HG03097 (cell line): Measurements from ENCODE around the gene RASL10B.
A peak's percentile ranks its signal among the peaks of the same experiment; 100 is the strongest.

Experiments
- ATAC-seq: cut with Tn5 transposase; IDR thresholded peaks from one replicate; pipeline ENCODE4 v1.9.1; 2021; ENCODE audit not compliant: unreplicated experiment, low FRiP score

Gene RASL10B

DNA sequence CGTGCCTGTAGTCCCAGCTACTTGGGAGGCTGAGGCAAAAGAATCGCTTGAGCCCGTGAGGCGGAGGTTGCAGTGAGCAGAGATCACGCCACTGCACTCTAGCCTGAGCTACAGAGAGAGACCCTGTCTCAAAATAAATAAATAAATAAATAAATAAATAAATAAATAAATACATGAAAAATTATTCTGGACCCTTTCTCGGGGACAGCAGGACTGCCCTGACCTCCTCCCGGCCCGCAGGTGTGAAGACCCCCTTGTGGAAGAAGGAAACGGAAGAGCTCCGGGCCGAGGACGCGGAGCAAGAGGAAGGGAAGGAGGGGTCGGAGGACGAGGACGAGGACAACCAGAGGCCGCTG is 32.3 kb downstream of the RASL10B start:
- no peak for ATAC-seq

DNA sequence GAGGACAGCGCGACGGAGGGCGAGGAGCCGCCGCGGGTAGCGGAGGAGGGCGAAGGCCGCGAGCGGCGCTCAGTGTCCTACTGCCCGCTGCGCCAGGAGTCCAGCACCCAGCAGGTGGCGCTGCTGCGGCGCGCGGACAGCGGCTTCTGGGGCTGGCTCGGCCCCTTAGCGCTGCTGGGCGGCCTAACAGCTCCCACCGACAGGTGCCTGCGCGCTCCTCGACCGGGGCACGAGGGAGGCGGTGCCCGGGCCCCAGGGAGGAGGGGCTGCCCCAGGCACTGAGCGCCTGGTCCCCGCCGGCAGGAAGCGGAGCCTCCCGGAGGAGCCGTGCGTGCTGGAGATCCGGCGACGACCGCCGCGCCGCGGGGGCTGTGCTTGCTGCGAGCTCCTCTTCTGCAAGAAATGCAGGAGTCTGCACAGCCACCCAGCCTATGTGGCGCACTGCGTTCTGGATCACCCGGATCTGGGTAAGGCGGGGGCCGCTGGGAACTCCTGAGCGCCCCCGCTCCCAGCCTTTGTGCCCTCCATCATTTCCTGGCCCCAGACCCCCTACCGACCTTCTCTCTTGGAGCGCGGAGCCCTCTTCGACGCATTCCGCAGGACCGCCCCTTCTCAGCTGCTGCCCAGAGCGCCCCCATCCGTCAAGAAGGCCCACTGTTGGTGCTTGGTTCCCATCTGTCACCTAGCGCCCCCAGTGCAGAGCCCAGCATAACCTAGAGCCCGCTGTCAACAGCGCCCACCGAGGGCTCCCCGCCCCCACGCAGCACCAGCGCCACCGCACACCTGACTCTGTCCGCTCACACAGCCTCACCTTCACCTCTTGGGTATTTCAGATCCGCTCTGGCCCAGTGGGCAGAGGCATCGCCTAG is 32.9 kb downstream of the RASL10B start:
- ATAC-seq = peak; percentile 84

DNA sequence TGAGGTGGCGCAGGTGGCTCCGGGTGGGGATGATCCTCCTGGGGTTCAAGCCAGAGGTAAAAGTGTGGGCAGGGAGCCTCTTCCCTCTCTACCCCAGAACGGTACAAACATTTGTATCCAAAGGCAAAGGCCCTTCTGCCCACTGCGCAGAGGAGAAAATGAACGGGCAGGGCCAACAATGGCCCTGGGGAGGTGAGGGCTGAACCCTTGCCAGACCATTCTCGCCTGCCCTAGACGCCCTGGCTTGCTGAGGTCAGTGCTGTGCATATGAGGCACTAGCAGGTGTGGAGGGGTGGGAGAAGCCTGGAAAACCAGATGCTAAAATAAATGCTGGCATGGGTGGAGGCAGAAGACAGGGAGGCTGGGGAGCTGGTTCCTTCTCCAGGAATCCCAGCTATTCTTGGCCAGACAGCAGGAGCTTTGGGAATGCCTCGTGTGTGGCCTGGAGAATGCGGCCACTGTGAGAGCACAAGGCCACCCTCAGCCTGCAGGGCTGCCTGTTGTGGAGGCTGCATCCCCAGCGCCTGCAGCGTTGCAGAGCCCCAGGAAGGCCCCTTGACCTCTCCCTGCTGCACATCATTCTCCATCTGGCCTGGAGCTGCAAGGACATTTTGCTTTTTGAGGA is 33.8 kb downstream of the RASL10B start:
- no peak for ATAC-seq

DNA sequence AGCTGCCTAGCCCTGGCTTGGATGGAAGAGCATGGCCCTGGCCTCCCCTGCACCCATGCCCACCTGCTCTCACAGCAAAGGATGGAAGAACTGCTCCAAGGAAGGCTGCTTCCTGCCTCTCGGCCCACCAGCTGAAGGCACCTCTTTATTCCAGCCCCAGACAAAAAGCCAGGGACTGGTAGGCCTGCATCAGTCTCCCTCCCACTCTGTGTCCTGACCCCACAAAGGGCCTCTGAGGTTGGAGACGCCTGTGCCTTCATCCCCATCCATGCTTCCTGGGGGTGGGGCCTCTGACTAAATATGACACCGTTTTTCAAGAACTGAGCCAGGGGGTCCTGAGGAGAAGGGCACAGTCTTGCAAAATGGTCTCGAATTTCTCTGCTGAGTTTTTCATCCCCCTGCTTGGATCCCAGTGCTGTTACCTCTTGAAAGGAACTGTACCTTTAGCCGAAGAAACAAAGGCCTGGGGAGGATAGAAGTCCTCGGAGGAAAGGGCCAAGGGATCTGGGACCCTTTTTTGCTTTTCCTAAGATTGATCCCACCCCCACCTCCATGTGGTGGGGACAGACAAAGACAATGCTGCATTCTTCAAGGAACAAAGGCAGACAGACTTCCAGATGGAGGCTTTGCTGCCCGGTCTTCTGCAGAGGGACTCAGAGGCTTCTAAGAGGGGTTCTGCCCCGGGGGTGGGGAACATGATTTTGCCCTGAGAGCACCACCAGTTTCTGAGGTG is 34.5 kb downstream of the RASL10B start:
- ATAC-seq = no peak

DNA sequence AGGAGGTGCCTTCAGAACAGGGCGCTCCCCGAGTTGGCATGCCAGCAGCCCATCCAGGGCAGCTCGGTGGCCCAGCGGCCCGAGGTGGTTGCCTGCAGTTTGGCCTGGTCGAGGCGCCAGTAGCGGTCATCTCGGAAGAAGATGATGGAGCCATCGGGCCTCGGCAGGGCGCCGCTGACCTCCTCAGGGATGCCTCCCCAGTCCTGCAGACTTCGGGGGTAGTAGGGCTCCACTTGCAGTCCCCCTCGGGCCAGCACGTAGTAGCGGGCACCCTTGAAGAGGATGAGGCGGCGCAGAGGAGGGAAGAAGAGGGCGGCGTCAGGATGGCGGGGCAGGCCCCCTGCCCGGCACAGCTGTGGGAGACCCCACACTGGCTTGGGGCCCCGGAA is 35.0 kb downstream of the RASL10B start:
- ATAC-seq = no peak

DNA sequence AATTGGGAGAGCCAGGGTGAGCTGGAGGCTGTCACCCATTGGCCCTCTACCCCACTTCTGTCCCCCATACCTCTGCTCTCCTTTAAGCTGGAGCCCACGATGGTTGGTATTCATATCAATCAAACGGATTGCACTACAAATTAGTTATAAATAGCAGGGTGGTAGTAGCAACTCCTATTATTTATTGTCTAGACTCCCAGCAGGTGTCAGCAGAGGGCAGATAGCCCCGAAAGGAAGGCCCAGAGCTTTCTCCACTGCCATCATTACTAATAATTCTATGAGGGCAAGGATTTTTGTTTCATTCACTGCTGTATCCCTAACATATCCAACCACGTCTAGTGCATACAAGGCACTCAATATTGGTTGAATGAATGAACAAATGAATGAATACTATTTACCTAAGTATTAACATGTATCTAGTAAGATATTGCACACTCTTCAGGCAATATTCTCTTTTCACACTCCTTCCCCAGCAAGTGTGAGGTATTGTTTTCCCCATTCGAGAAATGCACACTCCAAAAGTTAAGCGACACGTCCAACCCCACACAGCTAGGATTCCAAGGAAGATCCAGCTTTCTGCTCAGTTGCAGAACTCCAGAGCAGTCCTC is 35.6 kb downstream of the RASL10B start:
- ATAC-seq = no peak

DNA sequence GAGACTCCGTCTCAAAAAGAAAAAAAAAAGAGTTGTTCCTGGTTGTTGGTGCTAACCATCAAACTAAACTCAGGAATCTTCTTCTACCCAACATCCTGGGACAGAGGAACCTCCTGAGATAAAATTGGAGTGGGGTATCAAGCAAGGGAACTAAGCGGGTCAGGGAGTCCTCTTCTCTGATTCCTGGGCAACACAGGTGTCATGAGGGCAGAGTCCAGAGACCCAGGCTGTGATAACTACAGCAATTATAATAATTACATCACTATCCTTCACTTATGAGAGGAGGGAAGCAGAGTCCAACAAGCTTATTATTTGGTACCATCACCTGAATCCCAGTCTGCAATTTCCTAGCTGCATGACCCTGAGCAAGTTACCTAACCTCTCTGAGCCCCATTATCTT is 37.4 kb downstream of the RASL10B start:
- ATAC-seq = no peak

DNA sequence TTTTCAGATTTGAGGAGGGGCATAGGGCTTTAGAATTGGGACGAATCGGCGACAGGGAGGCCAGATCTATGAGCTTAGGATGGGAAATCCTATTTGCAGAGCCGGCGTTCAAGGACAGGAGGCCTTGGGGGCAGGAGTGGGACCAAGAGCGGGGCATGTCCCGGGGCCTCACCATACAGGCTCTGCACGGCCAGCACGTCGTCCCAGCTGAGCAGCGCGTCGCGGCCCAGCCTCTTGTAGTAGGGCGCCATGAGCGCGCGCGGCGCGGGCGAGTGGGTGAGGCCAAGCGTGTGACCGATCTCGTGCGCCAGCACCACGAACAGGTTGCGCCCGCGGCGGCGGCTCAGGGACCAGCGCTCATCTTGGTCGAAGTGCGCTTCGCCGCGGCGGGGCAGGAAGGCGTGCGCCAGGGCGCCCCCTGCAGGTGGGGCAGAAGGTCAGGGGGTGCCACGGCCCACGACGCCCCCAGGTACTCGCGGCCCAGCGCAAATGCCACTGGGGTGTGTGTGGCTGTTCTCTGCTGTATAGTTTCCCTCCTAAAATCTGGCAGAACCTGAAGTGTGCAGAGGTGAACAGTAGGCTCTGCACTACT is 38.6 kb downstream of the RASL10B start:
- ATAC-seq = no peak

DNA sequence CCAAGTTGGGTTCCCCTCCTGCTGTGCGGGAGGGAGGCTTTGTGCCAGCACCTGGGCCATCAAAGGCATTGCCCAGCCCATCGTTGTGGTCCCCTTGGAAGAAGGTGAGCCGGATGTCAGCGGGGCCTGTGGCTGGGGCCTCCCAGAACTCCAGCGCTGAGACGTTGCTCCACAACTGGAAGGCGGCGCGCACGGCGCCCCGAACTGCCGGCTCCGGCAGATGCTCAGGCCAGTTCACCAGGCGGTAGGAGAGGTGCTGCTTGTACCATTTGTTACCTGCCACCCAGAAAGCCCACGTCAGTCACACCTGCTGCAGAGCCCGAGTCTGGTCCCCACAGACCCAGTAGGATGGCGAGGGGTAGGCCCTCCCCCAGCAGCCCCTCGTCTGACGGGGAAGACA is 41.7 kb downstream of the RASL10B start:
- no peak for ATAC-seq

DNA sequence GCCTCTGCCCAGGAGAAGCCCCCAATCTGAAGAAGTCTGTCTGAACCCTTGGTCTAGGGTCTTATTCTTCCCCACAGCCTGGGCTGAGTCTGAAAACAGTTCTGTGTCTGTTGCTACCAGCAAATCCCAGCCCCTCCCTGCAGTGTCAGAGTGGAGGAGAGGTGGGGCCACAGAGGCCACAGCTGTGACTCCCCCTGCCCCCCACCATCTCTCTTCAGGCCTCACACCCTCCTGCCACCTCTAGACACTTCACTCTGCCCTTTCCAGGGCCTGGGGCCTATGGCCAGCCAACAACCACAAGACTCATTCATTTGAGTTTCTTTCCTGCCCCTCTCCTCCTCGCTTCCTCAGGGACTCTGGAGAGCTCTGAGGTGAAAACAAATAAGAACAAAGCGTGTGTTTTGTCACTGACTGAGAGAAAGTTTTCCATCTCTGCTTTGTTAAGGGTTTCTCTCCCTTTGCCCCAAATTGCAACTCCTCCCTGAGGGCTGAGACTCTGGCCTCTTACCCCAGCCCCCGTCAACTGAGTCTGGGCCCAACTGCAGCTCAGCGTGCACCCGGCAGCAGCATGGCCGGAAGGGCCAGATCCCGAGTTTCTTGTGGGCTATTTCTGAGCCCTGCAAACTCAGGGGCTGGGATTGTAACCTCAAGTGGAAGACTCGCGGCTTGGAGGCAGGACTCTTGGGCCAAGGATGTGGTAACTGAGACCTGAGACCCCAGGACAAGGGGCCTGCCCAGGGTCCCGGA is 42.4 kb downstream of the RASL10B start:
- ATAC-seq = no peak

DNA sequence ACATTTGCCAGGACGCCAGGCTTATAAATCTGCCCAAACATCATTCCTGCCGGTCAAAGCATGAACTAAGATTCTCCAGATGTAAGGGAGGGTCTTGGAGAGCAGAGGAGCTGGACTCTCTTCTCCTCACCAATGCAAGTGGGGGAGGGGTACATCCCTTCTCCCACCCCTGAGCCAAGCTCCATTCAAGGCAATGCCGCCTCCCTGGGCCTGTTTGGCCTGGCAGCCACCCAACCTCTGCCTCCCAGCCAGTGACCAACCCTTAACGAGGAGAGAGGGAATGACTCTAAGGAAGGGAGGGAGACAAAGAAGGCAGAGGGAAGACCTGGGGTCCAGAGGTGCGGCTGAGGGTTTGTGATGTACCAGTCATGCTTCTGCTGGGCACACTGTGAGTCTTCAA is 43.1 kb downstream of the RASL10B start:
- ATAC-seq = no peak

DNA sequence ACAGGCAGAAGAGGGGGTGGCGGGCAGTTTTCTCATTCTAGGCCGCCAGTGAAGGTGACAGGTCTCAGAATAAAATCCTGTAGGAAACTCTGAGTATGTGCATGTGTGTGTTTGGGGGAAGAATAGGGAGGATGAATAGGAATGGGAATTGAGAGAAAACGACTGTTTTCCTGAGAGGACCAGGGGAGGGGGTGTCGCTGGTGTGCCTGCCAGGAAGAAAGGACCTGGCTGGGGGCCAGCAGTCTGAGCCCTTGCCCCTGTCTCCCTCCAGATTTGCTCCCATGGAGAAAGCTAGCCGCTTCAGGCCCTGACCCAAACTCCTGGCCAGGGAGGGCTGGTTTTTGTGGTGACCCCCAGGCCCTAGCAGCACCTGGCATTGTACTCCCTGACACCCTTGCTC is 43.6 kb downstream of the RASL10B start:
- ATAC-seq = no peak

DNA sequence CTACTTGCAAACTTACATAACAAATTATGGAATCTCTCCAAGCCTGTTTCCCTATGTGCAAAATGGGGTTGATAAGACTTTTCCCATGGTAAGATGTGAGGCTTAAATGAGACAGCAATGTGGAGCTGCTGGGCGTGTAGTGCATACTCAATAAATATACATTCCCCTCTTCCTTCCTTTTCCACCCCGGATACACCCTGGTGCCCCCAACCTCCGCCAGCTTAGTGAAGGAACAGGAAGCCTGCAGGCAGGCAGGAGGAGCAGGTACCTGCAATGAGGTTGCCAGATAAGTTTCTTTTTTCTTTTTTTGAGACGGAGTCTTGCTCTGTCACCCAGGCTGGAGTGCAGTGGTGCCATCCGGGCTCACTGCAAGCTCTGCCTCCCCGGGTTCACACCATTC is 44.1 kb downstream of the RASL10B start:
- ATAC-seq = no peak

DNA sequence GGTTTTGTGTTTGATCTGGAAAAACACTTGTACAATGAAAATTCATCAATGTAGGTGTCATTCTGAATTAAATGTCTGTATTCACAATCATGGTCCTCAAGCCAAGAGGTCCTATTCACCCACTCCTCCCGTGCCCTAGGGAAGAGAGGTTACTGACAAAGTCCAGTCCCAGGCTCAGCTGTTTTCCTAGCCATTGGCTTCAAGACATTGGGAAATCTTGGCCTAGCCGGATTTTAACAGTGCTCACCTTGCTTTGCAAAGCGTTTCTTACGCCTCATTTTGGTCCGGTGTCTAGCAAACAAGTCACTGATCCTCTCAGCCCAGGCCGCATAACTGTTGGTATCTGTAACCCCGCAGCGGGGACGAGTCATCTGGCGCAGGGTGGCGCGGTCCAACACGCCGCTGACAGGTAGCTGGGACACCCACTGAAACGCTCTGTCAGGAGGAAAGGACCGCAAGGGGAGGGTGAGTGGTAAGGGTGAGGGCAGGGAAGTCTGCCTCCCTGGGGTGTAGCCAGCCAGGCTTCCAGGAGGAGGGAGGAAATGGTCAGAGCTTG is 47.3 kb downstream of the RASL10B start:
- ATAC-seq = no peak

DNA sequence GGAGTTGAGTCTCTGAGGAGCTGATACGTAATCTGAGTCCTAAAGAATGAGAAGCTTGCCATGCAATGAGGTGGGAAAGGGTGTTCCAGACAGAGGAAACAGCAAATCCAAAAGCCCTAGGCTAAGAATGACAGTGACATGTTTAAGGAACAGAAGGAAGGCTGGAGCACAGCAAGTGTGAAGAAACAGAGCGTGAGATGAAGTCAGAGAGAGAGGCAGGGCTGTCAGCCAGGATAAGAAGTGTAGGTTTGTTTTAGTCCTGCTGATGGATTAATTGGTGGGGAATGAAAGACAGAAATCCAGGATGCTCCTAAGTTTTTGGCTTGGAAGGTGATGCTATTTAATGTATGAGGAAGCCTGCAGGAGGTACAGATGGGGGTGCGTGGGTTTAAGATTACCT is 49.5 kb downstream of the RASL10B start:
- ATAC-seq = no peak

DNA sequence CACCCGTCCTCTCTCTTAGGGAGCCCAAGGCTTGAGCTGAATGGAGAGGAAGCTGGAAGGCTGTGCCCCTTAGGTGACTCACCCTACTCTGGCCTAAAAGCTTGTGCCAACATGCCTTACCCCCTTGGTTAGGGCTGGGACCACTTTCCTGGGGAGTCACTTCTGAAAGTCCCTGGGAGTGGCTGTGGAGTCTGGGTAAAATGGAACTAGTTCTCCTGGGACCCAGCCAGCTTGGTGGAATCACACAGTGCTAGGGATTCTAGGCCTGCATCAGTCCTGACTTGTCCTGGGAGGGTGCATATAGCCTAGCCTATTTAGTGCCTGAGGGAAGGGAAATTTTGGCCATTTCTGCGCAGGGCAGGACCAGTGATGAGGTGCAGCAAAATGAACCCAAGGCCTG is 53.5 kb downstream of the RASL10B start:
- ATAC-seq = no peak

DNA sequence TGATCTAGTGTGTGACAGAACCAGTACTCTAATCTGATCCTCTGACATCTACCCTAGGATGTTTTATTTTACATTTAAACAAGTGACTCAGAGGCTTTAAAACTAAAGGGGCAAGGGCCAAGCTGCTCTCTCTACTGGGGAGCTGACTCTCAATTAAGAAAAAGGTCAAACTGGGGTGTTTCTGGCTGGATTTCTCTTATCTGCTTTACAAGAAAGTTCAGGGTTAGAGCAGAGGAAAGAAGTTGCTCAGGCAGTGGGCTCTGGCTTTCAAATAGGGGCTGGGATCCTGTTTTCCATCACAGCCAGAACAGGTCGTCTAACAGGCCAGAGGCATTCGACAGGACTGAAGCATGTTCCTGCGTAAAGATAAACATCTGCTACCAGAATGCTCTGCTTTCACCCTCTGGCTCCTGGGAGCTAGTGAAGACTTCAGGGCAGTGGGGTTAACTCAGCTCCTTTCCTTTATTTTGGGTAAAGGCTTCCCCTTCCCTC is 55.5 kb downstream of the RASL10B start:
- no peak for ATAC-seq

DNA sequence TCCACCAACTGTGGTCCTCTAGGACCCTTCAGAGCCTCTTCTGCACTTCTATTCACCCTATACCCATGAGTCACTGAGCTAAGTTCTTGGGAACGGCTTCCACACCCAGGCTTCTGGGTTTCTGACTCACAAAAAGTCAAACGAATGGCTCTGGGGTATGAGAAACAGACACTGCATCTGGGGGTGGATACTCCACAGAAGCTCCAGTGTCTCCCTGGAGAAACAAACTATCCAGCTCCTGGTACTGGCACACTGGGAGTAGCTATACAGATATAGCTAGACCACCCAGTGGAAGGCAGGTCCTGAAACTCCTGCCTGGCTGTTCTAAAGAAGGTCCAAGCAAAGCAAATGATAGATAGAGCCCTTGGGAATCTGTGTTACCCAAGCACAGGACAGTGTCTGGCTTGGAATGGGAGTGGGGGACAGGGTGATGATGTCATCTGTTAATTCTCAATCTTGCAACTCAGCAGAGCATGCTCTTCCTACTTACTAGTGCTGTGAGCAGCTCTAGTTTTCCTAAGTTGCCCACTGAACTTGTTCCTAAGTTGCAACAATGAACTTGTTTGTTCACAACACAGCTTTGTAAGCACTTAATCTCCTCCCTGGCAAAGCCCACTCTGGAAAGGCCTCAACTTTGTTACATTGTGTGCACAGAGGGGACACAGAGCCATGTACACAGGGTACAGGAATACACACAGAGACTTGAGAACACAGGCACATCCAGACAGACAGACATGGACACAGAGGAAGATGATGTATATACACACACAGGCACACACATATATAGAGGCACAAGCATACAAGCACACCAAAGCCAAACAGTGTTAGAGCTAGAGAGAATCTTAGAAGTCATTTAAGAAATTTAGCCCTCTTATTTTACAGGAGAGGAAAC is 57.3 kb downstream of the RASL10B start:
- ATAC-seq = no peak

DNA sequence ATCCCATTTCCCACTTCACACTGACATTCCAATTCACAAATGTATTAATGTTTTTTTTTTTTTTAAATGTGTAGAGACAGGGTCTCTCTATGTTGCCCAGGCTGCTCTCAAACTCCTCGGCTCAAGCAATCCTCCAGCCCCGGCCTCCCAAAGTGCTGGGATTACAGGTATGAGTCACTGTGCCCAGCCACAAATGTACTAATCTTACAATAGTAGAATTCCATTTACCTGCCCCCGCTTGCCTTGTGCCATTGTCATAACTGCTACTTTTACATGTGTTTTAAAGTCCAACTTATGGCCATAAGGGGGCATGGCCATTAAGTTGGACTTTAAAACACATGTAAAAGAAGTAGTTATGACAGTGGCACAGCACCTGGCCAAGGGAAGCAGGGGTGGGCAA is 59.4 kb downstream of the RASL10B start:
- no peak for ATAC-seq
